HG03280 (cell line): ENCODE data around the gene PTPMT1.
A peak's percentile ranks its signal among the peaks of the same experiment; 100 is the strongest.

Source experiments
- ATAC-seq: cut with Tn5 transposase; IDR thresholded peaks from one replicate; pipeline ENCODE4 v1.9.1; 2021; ENCODE audit warnings: mild to moderate bottlenecking, moderate library complexity; ENCODE audit not compliant: unreplicated experiment

Gene PTPMT1

DNA sequence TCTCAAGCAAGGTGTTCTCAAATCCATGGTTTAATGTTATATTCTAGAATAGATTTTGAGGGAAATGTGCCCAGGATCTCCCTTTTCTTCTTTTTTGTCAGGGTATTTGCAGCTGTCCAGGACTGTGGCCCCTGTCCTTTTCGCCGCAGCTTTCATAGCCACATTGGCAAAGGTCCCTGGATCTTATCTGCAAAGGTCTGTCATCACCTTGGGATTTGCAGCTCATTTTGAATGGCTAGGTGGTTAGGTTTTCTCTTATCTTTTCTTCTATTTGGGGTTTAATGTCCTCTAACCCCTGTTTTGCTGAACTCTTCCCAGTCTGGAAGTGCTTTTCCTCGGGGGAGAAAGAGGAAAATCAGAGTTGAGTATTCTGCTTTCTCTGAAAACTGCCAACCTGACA, 40.5 kb downstream of the PTPMT1 start:
- ATAC-seq = no peak

DNA sequence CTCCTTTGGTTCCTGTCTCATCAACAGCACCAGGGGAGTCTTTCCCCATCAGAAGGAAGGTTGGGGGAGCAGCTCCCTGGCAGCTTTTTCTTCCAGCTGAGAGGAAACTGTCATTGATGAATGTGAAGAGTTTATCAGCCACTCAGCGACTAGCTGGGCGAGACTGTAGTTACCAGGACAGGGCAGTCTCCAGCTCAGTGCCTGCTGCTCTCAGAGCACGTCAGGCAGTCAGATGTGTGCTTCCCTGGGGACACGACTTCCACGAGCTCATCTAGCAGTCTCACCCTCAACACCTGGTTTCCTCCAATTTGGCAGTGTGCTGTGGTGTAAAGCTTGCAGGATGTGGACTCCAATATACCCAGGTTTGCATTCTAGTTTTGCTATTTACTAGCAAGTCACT, 41.3 kb downstream of the PTPMT1 start:
- no peak for ATAC-seq

DNA sequence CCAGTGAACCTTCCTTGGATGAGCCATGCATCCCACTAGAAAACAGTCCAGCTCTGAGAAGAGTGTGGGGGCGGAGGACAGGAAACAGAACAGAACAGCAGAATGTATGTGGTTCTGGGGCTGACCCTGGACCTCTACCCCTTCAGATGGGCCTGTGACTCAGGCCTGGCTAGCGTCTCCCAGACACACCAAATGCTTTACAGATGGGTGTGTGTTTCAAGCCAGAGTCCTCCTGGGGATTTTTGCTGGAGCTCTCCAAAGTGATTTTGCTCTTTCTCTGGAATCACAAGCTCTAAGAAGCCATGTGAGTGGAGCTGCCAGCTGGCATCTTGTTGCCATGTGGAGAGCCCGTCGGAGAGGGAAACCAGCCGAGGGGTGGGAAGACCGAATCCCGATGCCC, 42.0 kb downstream of the PTPMT1 start:
- ATAC-seq = no peak

DNA sequence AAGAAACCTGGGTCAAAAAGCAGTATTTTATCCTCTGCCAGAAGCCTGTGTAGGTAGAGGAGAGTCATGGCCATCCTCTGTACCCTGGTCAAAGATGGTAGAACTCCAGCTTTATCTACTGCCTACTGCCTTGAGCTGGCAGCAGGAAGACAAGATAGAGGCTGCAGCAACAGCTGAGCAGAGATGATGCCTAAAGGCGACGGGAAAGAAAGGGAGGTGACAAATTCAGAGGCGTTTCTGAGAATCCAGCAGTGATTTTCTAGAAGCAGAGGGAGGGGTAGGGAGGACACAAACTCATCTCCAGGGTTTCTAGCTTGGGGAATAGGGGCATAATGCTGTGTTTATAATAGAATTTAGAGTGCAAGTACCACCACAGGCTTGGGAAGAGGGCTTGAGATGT, 44.3 kb downstream of the PTPMT1 start:
- no peak for ATAC-seq

DNA sequence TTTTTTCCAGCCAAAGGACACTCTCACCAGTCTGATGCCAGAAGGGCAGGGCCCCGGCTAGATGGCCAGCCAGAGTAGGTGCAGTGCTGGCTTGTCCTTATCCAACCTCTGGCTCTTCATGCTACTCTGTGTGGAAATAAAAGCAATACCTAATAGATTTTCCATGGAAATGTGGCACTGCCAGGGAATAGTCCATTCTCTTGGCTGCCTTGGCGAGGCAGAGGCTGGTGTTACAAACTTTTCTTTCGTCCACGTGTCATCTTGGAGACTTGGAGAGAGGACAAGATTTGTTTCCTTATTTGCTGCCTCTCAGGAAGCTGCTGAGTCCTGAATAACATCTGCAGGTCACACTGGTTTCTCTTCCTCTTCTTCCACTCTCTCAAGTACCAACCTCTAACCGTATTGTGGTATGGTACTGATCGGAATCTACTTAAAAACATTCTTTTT, 46.0 kb downstream of the PTPMT1 start:
- peak; percentile 80 for ATAC-seq

DNA sequence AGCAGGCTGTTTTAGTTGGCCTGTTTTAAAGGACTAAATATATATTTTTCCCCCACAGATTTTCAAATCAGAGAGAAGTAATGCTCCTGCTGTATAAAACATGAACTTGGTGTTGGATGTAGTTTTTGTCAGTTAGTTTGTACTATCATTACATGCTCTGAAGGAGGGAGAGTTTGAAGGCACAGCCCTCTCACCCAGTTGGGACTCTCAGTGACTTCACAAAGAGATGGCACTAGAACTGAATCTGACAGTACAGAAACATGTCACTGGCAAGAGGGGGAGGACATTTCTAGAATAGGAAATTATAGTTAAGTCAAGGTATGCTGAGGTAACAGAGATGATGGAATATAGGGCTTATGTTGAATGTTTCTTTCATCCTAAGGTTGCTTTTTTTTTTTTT, 49.9 kb downstream of the PTPMT1 start:
- no peak for ATAC-seq

DNA sequence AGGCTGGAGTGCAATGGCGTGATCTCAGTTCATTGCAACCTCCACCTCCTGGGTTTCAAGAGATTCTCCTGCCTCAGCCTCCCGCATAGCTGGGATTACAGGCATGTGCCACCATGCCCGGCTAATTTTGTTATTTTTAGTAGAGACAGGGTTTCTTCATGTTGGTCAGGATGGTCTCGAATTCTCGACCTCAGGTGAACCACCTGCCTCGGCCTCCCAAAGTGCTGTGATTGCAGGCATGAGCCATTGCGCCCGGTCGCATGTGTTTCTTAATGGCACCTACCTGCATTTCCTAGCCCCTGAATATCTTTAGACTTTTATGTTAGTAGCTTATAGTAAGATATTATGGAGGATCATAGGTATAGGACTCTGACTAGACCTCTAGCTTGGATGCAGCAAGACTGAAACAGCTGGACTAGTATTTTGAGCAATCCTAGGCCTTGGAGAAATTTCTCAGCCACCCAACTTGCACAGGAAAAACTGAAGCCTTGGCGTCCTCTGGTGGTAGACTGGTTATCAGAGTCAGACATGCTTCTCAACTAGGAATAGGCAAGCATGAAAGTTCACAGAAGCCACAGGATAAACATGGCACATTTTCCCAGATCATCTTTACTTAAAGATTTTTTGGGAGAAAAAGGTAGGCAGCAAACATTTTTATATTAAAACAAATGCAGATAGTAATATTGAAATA, 51.5 kb downstream of the PTPMT1 start:
- ATAC-seq = no peak

DNA sequence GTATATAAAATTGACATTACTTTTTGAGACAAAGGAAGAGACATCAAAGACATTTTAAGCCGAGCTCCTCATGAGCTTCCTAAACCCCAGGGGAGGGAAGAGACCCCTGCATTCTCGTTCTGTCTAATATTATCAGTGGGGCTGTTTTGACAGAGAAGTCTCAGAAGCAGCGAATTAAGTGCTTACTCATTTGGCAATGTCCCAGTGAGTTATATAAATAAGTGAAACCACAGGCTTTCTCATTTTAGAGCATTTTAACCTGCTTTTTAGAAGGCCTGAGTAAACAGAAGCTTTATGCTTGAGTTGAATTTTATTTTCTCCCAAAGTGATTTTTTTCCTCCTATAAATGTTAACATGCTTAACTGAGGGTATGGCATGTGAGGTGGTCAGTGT, 52.0 kb downstream of the PTPMT1 start:
- ATAC-seq = no peak

DNA sequence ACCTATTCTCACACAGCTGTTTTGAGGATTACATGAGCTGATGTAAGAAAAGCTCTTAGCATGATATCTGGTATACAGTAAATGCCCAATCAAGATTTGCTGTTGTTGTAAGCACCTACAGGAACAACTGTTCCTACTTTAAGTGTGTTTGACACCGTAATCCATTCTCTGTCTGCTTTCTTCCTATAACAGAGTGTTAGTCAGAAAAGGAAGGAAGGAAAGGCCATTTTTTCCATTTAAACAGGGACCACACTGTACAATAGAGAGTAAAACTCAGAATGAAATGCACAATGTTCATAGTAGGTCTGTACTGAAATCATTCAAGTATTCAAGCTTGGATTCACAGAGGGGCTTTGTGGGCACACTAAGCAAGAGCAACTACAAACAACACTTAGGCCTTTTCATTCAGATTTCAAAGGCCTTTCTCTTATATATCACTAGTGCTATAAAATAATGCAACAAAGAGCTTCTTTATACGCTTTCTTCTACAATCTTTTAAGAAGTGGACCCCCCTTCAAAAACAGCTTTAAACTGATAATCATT, 55.5 kb downstream of the PTPMT1 start:
- ATAC-seq = no peak
